NCI-H2107 treated with DMSO at 0.1 percent for 48 hours (cell line): Measurements from ENCODE around the gene ERRFI1.
"Not testable (repeated sequence)": the region's sequence is repeated elsewhere in the genome, so short reads cannot be mapped to it uniquely, and the experiment has no call there.

ENCODE experiments used
- DNase-seq: peaks from one replicate; lab custom pipeline; 2025; ENCODE audit not compliant: unreplicated experiment; lab: John Stamatoyannopoulos, UW

Gene ERRFI1

DNA sequence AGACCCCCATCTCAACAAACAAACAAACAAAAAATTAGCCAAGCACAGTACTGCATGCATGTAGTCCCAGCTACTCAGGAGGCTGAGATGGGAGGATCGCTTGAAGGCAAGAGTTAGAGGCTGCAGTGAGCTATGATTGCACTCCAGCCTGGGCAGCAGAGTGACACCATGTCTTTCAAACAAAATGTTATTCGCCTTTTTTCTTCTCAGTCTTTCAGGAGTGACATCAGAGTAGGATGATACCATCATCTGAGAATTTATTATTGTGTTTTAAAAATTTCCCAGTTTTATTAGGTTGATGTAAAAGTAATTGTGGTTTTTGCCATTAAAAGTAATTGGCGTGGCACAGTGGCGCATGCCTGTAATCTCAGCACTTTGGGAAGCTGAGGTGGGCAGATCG, 53.8 kb downstream of the ERRFI1 start:
- DNase-seq: no peak

GRCh38 chr1:7971024-7971423, 55.1 kb downstream of the ERRFI1 start:
- DNase-seq: no peak

GRCh38 chr1:7970246-7970645, 55.9 kb downstream of the ERRFI1 start:
- no peak for DNase-seq

DNA sequence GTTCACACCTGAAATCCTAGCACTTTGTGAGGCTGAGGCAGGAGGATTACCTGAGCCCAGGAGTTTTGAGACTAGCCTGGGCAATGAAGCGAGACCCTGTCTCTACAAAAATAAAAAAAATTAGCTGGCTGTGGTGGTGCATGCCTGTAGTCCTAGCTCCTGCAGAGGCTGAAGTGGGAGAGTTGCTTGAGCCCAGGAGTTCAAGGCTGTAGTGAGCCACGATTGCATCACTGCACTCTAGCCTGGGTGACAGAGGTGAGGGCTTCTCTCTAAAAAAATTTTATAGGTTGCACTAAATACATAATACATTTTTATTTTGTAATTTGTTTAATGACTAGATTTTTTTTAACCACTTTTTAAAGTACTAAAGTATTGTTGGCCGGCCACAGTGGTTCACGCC, 58.5 kb downstream of the ERRFI1 start:
- DNase-seq: no peak

- DNase-seq: no peak
Observed at GRCh38 chr1:7967196-7967595, 58.9 kb downstream of the ERRFI1 start.

GRCh38 chr1:7964476-7964875, 61.6 kb downstream of the ERRFI1 start:
- DNase-seq: no peak

- not testable (repeated sequence) for DNase-seq
Observed at GRCh38 chr1:7963841-7964240, 62.3 kb downstream of the ERRFI1 start.

DNA sequence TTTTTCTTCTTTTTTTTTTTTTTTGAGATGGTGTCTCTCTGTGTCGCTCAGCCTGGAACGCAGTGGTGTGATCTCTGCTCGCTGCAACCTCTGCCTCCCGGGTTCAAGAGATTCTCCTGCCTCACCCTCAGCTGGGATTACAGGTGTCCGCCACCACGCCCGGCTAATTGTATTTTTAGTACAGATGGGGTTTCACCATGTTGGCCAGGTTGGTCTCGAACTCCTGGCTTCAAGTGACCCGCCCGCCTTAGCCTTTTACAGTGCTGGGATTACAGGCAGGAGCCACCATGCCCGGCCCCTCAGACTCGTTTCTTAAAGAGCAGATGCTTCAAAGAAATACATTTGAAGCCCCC, 62.8 kb downstream of the ERRFI1 start:
- DNase-seq: not testable (repeated sequence)

DNA sequence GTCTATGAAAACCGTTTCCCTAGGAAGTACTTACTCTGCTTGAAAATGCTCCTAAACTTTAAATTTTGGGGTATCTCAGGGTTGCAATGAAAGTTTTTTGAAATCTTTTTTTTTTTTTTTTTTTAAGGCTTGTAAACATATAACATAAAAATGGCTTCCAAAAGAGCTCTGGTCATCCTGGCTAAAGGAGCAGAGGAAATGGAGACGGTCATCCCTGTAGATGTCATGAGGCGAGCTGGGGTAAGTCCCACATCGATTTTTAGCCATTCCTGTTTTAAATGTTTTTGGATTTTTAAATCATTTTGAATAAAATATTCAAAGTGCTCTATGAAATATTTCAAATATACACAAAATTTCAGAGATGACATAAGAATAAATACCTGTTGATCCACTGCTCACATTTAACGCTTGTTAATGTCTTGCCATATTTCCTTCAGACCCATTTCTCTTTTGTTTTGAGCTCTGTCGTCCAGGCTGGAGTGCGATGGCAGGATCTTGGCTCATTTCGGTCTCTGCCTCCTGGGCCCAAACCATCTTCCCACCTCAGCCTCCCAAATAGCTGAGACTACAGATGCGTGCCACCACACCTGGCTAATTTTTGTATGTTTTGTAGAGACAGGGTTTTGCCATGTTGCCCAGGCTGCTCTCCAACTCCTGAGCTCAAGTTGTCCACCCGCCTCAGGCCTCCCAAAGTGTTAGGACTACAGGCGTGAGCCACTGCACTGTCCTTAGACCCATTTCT, 63.3 kb downstream of the ERRFI1 start:
- no peak for DNase-seq

DNA sequence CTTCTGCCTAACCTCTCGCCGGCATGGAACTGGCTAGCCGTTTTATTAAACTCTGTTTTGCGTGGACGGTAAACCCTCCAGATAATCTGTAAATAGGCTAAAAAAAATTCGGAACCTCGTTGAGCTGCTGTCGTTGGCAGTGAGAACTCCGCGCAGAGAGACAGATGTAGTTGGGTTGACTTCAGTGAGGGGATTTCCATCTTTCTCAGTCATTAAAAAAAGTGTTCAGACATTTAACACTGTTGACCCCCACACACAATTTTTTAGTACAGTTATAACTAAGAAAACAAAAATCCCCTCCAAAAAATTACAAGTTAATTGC, 64.1 kb downstream of the ERRFI1 start:
- DNase-seq: no peak
